Fibroblast of pulmonary artery (primary cell): Measurements from ENCODE around the gene PPA2.

Experiments
- DNase-seq: peaks from one replicate; pipeline ENCODE4 v3.0.0-alpha.2; 2010; ENCODE audit warnings: low read depth
- H3K4me3 ChIP-seq: replicated peaks from 2 replicates; pipeline ENCODE4 v1.5.1; 2011; ENCODE audit warnings: low read depth, mild to moderate bottlenecking, control low read depth, low read length, moderate library complexity
- CTCF ChIP-seq: IDR thresholded peaks from 2 replicates; pipeline ENCODE4 v1.5.1; 2011; ENCODE audit warnings: mild to moderate bottlenecking, control low read depth, low read length, inconsistent platforms; ENCODE audit errors: missing control alignments

Gene PPA2

GRCh38 chr4:105451346-105451745 lies 22.5 kb downstream of the PPA2 start:
- H3K4me3 ChIP-seq = no peak overlapping the region
- no peak for TF ChIP-seq CTCF
- no peak for DNase-seq

GRCh38 chr4:105440890-105441289 lies 33.0 kb downstream of the PPA2 start:
- DNase-seq = no peak
- no peak for TF ChIP-seq CTCF
- H3K4me3 ChIP-seq = no peak overlapping the region

GRCh38 chr4:105437637-105438036 lies 36.2 kb downstream of the PPA2 start:
- DNase-seq = no peak
- no peak for TF ChIP-seq CTCF
- H3K4me3 ChIP-seq = no peak overlapping the region

- H3K4me3 ChIP-seq = no peak overlapping the region
- DNase-seq = no peak
- no peak for TF ChIP-seq CTCF
Measured at GRCh38 chr4:105436414-105436813, 37.4 kb downstream of the PPA2 start.

- no peak for DNase-seq
- TF ChIP-seq CTCF = no peak
- no peak overlapping the region for H3K4me3 ChIP-seq
Measured at GRCh38 chr4:105434940-105435339, 38.9 kb downstream of the PPA2 start.

GRCh38 chr4:105433421-105433820 lies 40.4 kb downstream of the PPA2 start:
- no peak overlapping the region for H3K4me3 ChIP-seq
- no peak for TF ChIP-seq CTCF
- DNase-seq = no peak

- TF ChIP-seq CTCF = no peak
- no peak for DNase-seq
- H3K4me3 ChIP-seq = no peak overlapping the region
Measured at GRCh38 chr4:105432438-105432837, 41.4 kb downstream of the PPA2 start.
